ENCODE measurements around the gene NSD2. TPM values are rescaled to one million over a fixed set of nuclear protein-coding genes. Genes with fewer than 3 reads are reported as not detected.
"Not testable (repeated sequence)": the region's sequence is repeated elsewhere in the genome, so short reads cannot be mapped to it uniquely, and the experiment has no call there.

Gene NSD2
- total RNA-seq, 1 experiment from 2014 or later = 122 TPM

GRCh38 chr4:1996866-1997611 lies 125.8 kb downstream of the NSD2 start:
- no TSS peak for BruUV-seq (replicated peaks)
- H3K4me3 ChIP-seq (ENCODE audit: low read depth, low read length) = no peak overlapping the region
- peaks cover 35% of the 10 kb centered on the region for H3K36me3 Mint-ChIP-seq (ENCODE audit: insufficient read depth, unreplicated experiment)
- no peaks in the 10 kb centered on the region for H3K36me3 ChIP-seq (ENCODE audit: control insufficient read depth, insufficient read depth, low read length)
- H3K27me3 ChIP-seq (replicated peaks; ENCODE audit: control insufficient read depth, insufficient read depth, low read length) = no peaks in the 10 kb centered on the region
- no peak for DNase-seq
- ChIA-PET POLR2A (no interaction called here), CTCF (no interaction called here)
- intact Hi-C loops (cut with micrococcal nuclease; ENCODE audit: unreplicated experiment) = no loop called here
- H3K9me3 ChIP-seq = peaks cover 11% of the 10 kb centered on the region
- H3K27me3 Mint-ChIP-seq (ENCODE audit: insufficient read depth, unreplicated experiment) = no peaks in the 10 kb centered on the region
- H3K4me3 Mint-ChIP-seq (ENCODE audit: unreplicated experiment) = no peak overlapping the region
- TF ChIP-seq, protein P1, sequence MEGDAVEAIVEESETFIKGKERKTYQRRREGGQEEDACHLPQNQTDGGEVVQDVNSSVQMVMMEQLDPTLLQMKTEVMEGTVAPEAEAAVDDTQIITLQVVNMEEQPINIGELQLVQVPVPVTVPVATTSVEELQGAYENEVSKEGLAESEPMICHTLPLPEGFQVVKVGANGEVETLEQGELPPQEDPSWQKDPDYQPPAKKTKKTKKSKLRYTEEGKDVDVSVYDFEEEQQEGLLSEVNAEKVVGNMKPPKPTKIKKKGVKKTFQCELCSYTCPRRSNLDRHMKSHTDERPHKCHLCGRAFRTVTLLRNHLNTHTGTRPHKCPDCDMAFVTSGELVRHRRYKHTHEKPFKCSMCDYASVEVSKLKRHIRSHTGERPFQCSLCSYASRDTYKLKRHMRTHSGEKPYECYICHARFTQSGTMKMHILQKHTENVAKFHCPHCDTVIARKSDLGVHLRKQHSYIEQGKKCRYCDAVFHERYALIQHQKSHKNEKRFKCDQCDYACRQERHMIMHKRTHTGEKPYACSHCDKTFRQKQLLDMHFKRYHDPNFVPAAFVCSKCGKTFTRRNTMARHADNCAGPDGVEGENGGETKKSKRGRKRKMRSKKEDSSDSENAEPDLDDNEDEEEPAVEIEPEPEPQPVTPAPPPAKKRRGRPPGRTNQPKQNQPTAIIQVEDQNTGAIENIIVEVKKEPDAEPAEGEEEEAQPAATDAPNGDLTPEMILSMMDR (IDR thresholded peaks at IDR 0.05; ENCODE audit: insufficient read depth in 1 of 2, low read depth in 1 of 2, low read length in 1 of 2, severe bottlenecking in 1 of 2, unreplicated experiment in 1 of 2) = no peak
- peaks cover 11% of the 10 kb centered on the region for H3K9me3 Mint-ChIP-seq (ENCODE audit: unreplicated experiment)
- peaks cover 29% of the 10 kb centered on the region for H3K4me1 Mint-ChIP-seq (ENCODE audit: low read depth, unreplicated experiment)
- H3K27ac Mint-ChIP-seq (ENCODE audit: unreplicated experiment) = no peak overlapping the region
- peaks cover 31% of the 10 kb centered on the region for H3K4me1 ChIP-seq

DNA sequence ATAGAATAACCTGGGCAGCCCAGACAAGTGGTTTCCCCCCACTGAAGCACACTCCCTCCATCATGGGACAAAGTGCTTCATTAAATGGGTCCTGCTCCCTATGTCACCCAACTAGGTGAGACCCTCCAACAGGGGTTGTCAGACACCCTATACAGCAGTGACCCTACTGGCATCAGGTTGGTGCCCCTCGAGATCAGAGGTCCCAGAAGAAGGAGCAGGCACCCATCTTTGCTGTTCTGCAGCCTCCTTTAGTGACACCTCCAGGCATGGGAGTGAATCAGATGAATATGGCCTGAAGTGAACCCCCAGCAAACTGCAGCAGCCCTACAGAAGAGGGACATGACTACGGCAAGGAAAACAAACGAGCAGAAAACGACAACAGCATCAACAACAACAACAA lies 126.5 kb downstream of the NSD2 start:
- POLR2A ChIA-PET = no interaction called here
- Mint-ChIP-seq H3K4me1 (ENCODE audit: low read depth, unreplicated experiment) (peaks cover 29% of the 10 kb centered on the region), H3K27me3 (ENCODE audit: insufficient read depth, unreplicated experiment) (no peaks in the 10 kb centered on the region), H3K9me3 (ENCODE audit: unreplicated experiment) (peaks cover 11% of the 10 kb centered on the region), H3K27ac (ENCODE audit: unreplicated experiment) (peak overlapping the region; percentile 56), H3K36me3 (ENCODE audit: insufficient read depth, unreplicated experiment) (peaks cover 35% of the 10 kb centered on the region), H3K4me3 (ENCODE audit: unreplicated experiment) (peak overlapping the region; percentile 55)
- CTCF ChIA-PET = no interaction called here
- H3K36me3 ChIP-seq (ENCODE audit: control insufficient read depth, insufficient read depth, low read length) = no peaks in the 10 kb centered on the region
- intact Hi-C loops (cut with micrococcal nuclease; ENCODE audit: unreplicated experiment) = no loop called here
- BruUV-seq (replicated peaks) = no TSS peak
- H3K4me3 ChIP-seq (ENCODE audit: low read depth, low read length) = no peak overlapping the region
- no peaks in the 10 kb centered on the region for H3K27me3 ChIP-seq (replicated peaks; ENCODE audit: control insufficient read depth, insufficient read depth, low read length)
- TF ChIP-seq, protein P1 (IDR thresholded peaks at IDR 0.05; ENCODE audit: insufficient read depth in 1 of 2, low read depth in 1 of 2, low read length in 1 of 2, severe bottlenecking in 1 of 2, unreplicated experiment in 1 of 2) = no peak
- peaks cover 31% of the 10 kb centered on the region for H3K4me1 ChIP-seq
- no peak for DNase-seq
- H3K9me3 ChIP-seq = peaks cover 11% of the 10 kb centered on the region

DNA sequence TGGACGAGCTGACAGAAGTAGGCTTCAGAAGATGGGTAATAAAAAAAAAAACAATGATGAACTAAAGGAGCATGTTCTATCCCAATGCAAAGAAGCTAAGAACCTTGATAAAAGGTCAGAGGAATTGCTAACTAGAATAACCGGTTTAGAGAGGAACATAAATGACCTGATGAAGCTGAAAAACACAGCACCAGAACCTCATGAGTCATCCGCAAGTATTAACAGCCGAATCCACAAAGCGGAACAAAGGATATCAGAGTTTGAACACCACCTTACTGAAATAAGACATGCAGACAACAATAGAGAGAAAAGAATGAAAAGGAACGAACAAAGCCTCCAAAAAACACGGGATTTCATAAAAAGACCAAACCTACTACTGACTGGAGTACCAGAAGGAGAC lies 127.1 kb downstream of the NSD2 start:
- BruUV-seq (replicated peaks) = no TSS peak
- peak overlapping the region; percentile 55 for H3K4me3 Mint-ChIP-seq (ENCODE audit: unreplicated experiment)
- H3K36me3 ChIP-seq (ENCODE audit: control insufficient read depth, insufficient read depth, low read length) = no peaks in the 10 kb centered on the region
- TF ChIP-seq, protein P1 (IDR thresholded peaks at IDR 0.05; ENCODE audit: insufficient read depth in 1 of 2, low read depth in 1 of 2, low read length in 1 of 2, severe bottlenecking in 1 of 2, unreplicated experiment in 1 of 2) = no peak
- peaks cover 35% of the 10 kb centered on the region for H3K36me3 Mint-ChIP-seq (ENCODE audit: insufficient read depth, unreplicated experiment)
- peaks cover 29% of the 10 kb centered on the region for H3K4me1 Mint-ChIP-seq (ENCODE audit: low read depth, unreplicated experiment)
- ChIA-PET POLR2A (no interaction called here), CTCF (no interaction called here)
- H3K4me3 ChIP-seq (ENCODE audit: low read depth, low read length) = no peak overlapping the region
- no peaks in the 10 kb centered on the region for H3K27me3 Mint-ChIP-seq (ENCODE audit: insufficient read depth, unreplicated experiment)
- peak overlapping the region; percentile 56 for H3K27ac Mint-ChIP-seq (ENCODE audit: unreplicated experiment)
- DNase-seq = peak in 1 of 2 experiments; percentile 37
- intact Hi-C loops (cut with micrococcal nuclease; ENCODE audit: unreplicated experiment) = no loop called here
- H3K9me3 ChIP-seq = peaks cover 11% of the 10 kb centered on the region
- H3K9me3 Mint-ChIP-seq (ENCODE audit: unreplicated experiment) = peaks cover 11% of the 10 kb centered on the region
- H3K4me1 ChIP-seq = peaks cover 31% of the 10 kb centered on the region
- H3K27me3 ChIP-seq (replicated peaks; ENCODE audit: control insufficient read depth, insufficient read depth, low read length) = no peaks in the 10 kb centered on the region

DNA sequence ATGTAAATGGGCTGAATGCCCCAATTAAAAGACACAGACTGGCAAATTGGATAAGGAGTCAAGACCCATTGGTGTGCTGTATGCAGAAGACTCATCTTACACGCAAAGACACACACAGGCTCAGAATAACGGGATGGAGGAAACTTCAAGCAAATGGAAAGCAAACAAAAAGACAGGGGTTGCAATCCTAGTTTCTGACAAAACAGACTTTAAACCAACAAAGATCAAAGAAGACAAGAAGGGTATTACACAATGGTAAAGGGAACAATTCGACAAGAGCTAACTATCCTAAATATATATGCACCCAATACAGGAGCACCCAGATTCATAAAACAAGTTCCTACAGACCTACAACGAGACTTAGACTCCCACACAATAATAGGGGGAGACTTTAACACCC lies 128.1 kb downstream of the NSD2 start:
- H3K4me3 ChIP-seq (ENCODE audit: low read depth, low read length); intact Hi-C loops (cut with micrococcal nuclease; ENCODE audit: unreplicated experiment); BruUV-seq (replicated peaks); DNase-seq; H3K36me3 ChIP-seq (ENCODE audit: control insufficient read depth, insufficient read depth, low read length); H3K27me3 ChIP-seq (replicated peaks; ENCODE audit: control insufficient read depth, insufficient read depth, low read length); H3K27ac Mint-ChIP-seq (ENCODE audit: unreplicated experiment); H3K27me3 Mint-ChIP-seq (ENCODE audit: insufficient read depth, unreplicated experiment); H3K4me3 Mint-ChIP-seq (ENCODE audit: unreplicated experiment); CTCF ChIA-PET; POLR2A ChIA-PET: not testable (repeated sequence)
- peaks cover 31% of the 10 kb centered on the region for H3K4me1 ChIP-seq
- H3K9me3 ChIP-seq = peaks cover 11% of the 10 kb centered on the region
- Mint-ChIP-seq H3K36me3 (ENCODE audit: insufficient read depth, unreplicated experiment) (peaks cover 36% of the 10 kb centered on the region), H3K4me1 (ENCODE audit: low read depth, unreplicated experiment) (peaks cover 29% of the 10 kb centered on the region), H3K9me3 (ENCODE audit: unreplicated experiment) (peaks cover 11% of the 10 kb centered on the region)

- intact Hi-C loops (cut with micrococcal nuclease; ENCODE audit: unreplicated experiment); BruUV-seq (replicated peaks): not testable (repeated sequence)
- peaks cover 11% of the 10 kb centered on the region for H3K9me3 Mint-ChIP-seq (ENCODE audit: unreplicated experiment)
Observed at GRCh38 chr4:2003361-2003760, 132.2 kb downstream of the NSD2 start.

More at GRCh38 chr4:2003361-2003760, 132.2 kb downstream of the NSD2 start:
- H3K27me3 Mint-ChIP-seq (ENCODE audit: insufficient read depth, unreplicated experiment); POLR2A ChIA-PET; H3K9me3 ChIP-seq; DNase-seq; H3K36me3 ChIP-seq (ENCODE audit: control insufficient read depth, insufficient read depth, low read length); H3K27me3 ChIP-seq (replicated peaks; ENCODE audit: control insufficient read depth, insufficient read depth, low read length); CTCF ChIA-PET; H3K4me3 Mint-ChIP-seq (ENCODE audit: unreplicated experiment); H3K27ac Mint-ChIP-seq (ENCODE audit: unreplicated experiment); H3K4me3 ChIP-seq (ENCODE audit: low read depth, low read length): not testable (repeated sequence)
- Mint-ChIP-seq H3K4me1 (ENCODE audit: low read depth, unreplicated experiment) (peaks cover 20% of the 10 kb centered on the region), H3K36me3 (ENCODE audit: insufficient read depth, unreplicated experiment) (peaks cover 53% of the 10 kb centered on the region)
- peaks cover 18% of the 10 kb centered on the region for H3K4me1 ChIP-seq
